ENCODE results near the gene KCNC4.

- no peak for TF ChIP-seq CTCF (IDR thresholded peaks at IDR 0.05)
- no peak for TF ChIP-seq POLR2A (IDR thresholded peaks at IDR 0.05)
Observed at GRCh38 chr1:110218137-110218536, 8.0 kb downstream of the KCNC4 start.

Data from ovary (tissue), 3 donors.